ENCODE results near the gene ATG2A. TPM values are rescaled to one million over a fixed set of nuclear protein-coding genes. Genes with fewer than 3 reads are reported as not detected.

The ATG2A gene
- total RNA-seq, 1 donor from 2014 or later = 22.4 TPM

- Mint-ChIP-seq H3K9me3 (ENCODE audit: unreplicated experiment) (no peaks in the 10 kb centered on the region), H3K27me3 (ENCODE audit: unreplicated experiment) (peaks cover 5% of the 10 kb centered on the region), H3K36me3 (ENCODE audit: low read depth, unreplicated experiment) (peaks cover 13% of the 10 kb centered on the region), H3K27ac (ENCODE audit: unreplicated experiment) (no peak overlapping the region), H3K4me1 (ENCODE audit: unreplicated experiment) (peaks cover 22% of the 10 kb centered on the region), H3K4me3 (ENCODE audit: unreplicated experiment) (no peak overlapping the region)
- no peak for DNase-seq (ENCODE audit: low spot score)
- TF ChIP-seq CTCF (IDR thresholded peaks at IDR 0.05; ENCODE audit: unreplicated experiment) = no peak
These were observed 51.5 kb downstream of the ATG2A start for GRCh38 chr11:64865286-64866172.

DNA sequence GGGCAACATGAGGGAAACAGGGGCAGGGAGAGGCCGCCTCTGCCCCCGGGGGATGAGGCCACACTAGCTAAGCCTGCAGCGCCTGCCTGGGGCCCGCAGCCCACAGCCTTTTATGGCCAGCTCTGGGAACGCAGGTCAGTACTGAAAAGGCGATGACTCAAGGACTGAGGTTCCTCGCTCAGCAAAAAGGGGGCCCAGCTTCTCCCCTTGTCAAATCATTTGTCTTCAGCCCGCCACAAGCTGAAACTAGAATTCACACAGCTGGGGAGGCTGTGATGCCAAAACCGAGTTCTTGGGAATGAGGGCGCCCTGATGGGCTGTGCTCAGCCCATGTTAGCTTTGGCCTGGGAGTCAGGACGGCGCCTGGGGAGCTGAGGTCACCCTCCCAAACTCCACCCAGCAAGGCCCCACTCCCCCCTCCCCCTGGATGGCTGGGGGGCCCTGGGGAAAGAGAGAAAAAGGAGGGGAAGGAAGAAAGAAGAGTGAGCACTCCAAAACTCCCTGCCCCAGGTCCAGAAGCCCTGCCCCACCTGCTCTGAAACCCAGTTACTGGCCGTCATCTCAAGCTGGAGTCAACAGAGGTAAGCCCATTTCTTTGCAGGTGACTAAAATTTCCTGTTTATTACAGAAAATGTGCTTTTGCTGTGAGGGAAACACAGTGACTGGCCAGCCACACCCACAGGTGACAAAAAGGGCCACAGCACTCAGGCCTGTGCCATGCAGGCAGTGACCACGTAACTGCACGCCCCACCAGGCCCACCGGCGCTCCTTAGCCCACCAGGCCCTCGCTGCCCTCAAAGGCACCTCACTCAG, 52.3 kb downstream of the ATG2A start:
- DNase-seq (ENCODE audit: low spot score) = no peak
- no peak overlapping the region for H3K27ac Mint-ChIP-seq (ENCODE audit: unreplicated experiment)
- peaks cover 22% of the 10 kb centered on the region for H3K4me1 Mint-ChIP-seq (ENCODE audit: unreplicated experiment)
- H3K4me3 Mint-ChIP-seq (ENCODE audit: unreplicated experiment) = no peak overlapping the region
- peaks cover 5% of the 10 kb centered on the region for H3K27me3 Mint-ChIP-seq (ENCODE audit: unreplicated experiment)
- peaks cover 18% of the 10 kb centered on the region for H3K36me3 Mint-ChIP-seq (ENCODE audit: low read depth, unreplicated experiment)
- no peaks in the 10 kb centered on the region for H3K9me3 Mint-ChIP-seq (ENCODE audit: unreplicated experiment)
- TF ChIP-seq CTCF (IDR thresholded peaks at IDR 0.05; ENCODE audit: unreplicated experiment) = no peak

GRCh38 chr11:64864135-64864472, 52.9 kb downstream of the ATG2A start:
- Mint-ChIP-seq H3K36me3 (ENCODE audit: low read depth, unreplicated experiment) (peaks cover 18% of the 10 kb centered on the region), H3K9me3 (ENCODE audit: unreplicated experiment) (no peaks in the 10 kb centered on the region), H3K27me3 (ENCODE audit: unreplicated experiment) (peaks cover 5% of the 10 kb centered on the region), H3K4me3 (ENCODE audit: unreplicated experiment) (no peak overlapping the region), H3K4me1 (ENCODE audit: unreplicated experiment) (peaks cover 22% of the 10 kb centered on the region), H3K27ac (ENCODE audit: unreplicated experiment) (no peak overlapping the region)
- no peak for TF ChIP-seq CTCF (IDR thresholded peaks at IDR 0.05; ENCODE audit: unreplicated experiment)
- DNase-seq (ENCODE audit: low spot score) = no peak

GRCh38 chr11:64863391-64864060, 53.5 kb downstream of the ATG2A start:
- H3K27ac Mint-ChIP-seq (ENCODE audit: unreplicated experiment) = no peak overlapping the region
- peaks cover 17% of the 10 kb centered on the region for H3K36me3 Mint-ChIP-seq (ENCODE audit: low read depth, unreplicated experiment)
- H3K27me3 Mint-ChIP-seq (ENCODE audit: unreplicated experiment) = peaks cover 4% of the 10 kb centered on the region
- no peak overlapping the region for H3K4me3 Mint-ChIP-seq (ENCODE audit: unreplicated experiment)
- no peaks in the 10 kb centered on the region for H3K9me3 Mint-ChIP-seq (ENCODE audit: unreplicated experiment)
- no peak for DNase-seq (ENCODE audit: low spot score)
- no peak for TF ChIP-seq CTCF (IDR thresholded peaks at IDR 0.05; ENCODE audit: unreplicated experiment)
- H3K4me1 Mint-ChIP-seq (ENCODE audit: unreplicated experiment) = peaks cover 19% of the 10 kb centered on the region

Measured in endothelial cell (in vitro differentiated cells).